Hematopoietic multipotent progenitor cell treated with erythropoietin and hydrocortisone succinate and interleukin-3 and kit ligand, for 17 days (in vitro differentiated cells): ENCODE results near the gene KRTAP4-6.
"Not testable (repeated sequence)": the region's sequence is repeated elsewhere in the genome, so short reads cannot be mapped to it uniquely, and the experiment has no call there.

Experiments used
- DNase-seq: peaks from one replicate; pipeline ENCODE4 v3.0.0-alpha.2; 2015; ENCODE audit warnings: low spot score

KRTAP4-6 gene

GRCh38 chr17:41147531-41148204 lies 7.3 kb upstream of the KRTAP4-6 start:
- DNase-seq = no peak

GRCh38 chr17:41145261-41145660 lies 4.9 kb upstream of the KRTAP4-6 start:
- no peak for DNase-seq

- DNase-seq = no peak
These were observed 4.5 kb upstream of the KRTAP4-6 start for GRCh38 chr17:41144846-41145245.

GRCh38 chr17:41141361-41141760 lies 1.0 kb upstream of the KRTAP4-6 start:
- DNase-seq = no peak

GRCh38 chr17:41139865-41140264 lies 479 bp downstream of the KRTAP4-6 start:
- DNase-seq = not testable (repeated sequence)

- no peak for DNase-seq
These were observed 6.2 kb downstream of the KRTAP4-6 start for GRCh38 chr17:41133880-41134735.

- no peak for DNase-seq
These were observed 8.4 kb downstream of the KRTAP4-6 start for GRCh38 chr17:41131979-41132378.

- no peak for DNase-seq
These were observed 13.0 kb downstream of the KRTAP4-6 start for GRCh38 chr17:41127371-41127770.

- DNase-seq = no peak
These were observed 13.9 kb downstream of the KRTAP4-6 start for GRCh38 chr17:41126412-41126811.

- no peak for DNase-seq
These were observed 15.3 kb downstream of the KRTAP4-6 start for GRCh38 chr17:41125064-41125463.

- not testable (repeated sequence) for DNase-seq
These were observed 16.4 kb downstream of the KRTAP4-6 start, which contains the start of gene KRTAP4-12 for GRCh38 chr17:41123991-41124371. Gene KRTAP4-12 (minus strand): TSS chr17:41124182. CDS start chr17:41124122, 60 bp downstream.

- DNase-seq = not testable (repeated sequence)
These were observed 16.9 kb downstream of the KRTAP4-6 start for GRCh38 chr17:41123292-41123990.

GRCh38 chr17:41121742-41122141 lies 18.6 kb downstream of the KRTAP4-6 start:
- no peak for DNase-seq

- not testable (repeated sequence) for DNase-seq
These were observed 20.4 kb downstream of the KRTAP4-6 start for GRCh38 chr17:41119696-41120690.

- no peak for DNase-seq
These were observed 21.6 kb downstream of the KRTAP4-6 start for GRCh38 chr17:41118721-41119120.

GRCh38 chr17:41117846-41118386 lies 22.4 kb downstream of the KRTAP4-6 start, which contains the start of gene KRTAP4-11:
Gene KRTAP4-11 (minus strand): TSS chr17:41118373. CDS start chr17:41118315, 58 bp downstream.
- DNase-seq = not testable (repeated sequence)

- no peak for DNase-seq
These were observed 24.0 kb downstream of the KRTAP4-6 start for GRCh38 chr17:41116297-41116696.

- DNase-seq = no peak
These were observed 29.0 kb downstream of the KRTAP4-6 start for GRCh38 chr17:41111151-41111885.

GRCh38 chr17:41108728-41109386 lies 31.5 kb downstream of the KRTAP4-6 start:
- not testable (repeated sequence) for DNase-seq
